ENCODE data around the gene RAB37.

The RAB37 gene, protein sequence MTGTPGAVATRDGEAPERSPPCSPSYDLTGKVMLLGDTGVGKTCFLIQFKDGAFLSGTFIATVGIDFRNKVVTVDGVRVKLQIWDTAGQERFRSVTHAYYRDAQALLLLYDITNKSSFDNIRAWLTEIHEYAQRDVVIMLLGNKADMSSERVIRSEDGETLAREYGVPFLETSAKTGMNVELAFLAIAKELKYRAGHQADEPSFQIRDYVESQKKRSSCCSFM

DNA sequence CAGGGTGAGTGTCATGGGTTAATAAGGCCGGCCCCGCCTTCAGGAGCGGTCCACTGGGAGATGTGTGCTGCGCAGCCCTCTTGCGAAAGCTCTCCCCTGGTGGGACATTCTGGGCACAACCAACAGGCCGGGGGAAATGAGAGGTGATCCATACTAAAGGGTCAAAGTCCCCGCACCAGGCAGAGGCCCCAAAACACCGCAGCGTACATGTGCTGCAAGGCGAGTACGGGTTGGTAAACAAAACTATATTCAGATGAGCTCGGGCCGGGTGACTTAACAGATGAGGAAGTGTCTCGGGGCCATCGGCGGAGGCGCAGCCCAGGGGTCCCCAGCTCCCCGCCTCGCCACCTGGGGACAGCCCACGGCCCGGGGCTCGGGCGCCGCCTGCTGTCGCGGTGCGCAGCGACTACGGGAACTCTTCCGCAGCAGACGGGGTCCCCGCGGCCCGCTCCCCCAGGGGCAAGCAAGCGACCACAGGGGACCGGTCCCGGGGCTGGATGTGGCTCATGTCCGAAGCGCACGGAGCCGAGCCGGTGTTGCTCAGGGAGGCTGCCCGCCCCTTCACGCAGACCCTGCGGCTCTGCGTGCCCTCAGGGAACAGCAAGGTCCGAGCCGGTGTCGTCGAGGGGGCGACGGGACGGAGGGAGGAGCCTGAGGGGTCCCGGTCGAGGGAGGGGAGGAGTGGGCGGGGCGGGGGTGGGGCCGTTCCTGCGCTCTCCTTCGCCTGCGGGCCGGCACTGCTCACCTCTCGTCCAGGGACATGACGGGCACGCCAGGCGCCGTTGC is at the start of gene RAB37:
RAB37 (plus strand) TSS at position 744 of the 786 bp plus-strand sequence; CDS start at position 761, 17 bp downstream.
- no peak for DNase-seq

DNA sequence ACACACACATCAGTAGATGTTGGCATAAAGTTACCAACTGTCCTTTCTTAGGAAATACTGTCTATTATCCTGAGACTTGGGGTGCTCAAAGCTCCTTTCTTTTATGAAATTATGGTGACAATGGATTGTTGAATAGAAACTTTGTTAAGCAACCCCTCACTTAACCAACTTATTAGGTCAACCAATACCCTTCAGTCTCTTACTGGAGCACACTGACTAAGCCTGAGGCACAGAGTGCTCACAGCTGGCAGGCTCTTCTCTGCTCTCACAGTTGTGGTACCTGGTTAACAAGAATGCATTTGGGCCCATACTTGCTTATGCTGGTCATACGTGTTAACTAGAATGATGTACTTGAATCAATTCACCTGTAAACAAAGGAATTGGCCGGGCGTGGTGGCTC is 49.2 kb upstream of the RAB37 start:
- DNase-seq = no peak

DNA sequence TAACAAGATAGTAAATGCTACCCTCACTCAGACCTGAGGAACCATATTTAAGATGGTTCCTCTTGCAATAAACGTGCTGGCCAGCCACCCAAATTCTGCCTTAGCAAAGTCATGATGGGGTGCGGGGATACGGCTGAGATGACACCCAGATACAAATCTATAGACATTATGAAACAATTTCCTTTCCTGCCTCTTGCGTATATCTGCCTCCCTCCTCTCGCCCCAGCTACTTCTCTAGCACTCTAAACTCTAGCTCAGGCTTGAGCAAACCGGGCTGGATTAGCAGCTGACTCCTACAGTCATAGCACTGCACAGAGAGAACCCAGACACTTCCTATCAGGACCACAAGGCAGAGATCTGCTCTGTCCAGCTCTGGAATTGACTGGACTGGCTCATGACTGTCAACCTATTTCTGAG is 46.6 kb upstream of the RAB37 start:
- no peak for DNase-seq

DNA sequence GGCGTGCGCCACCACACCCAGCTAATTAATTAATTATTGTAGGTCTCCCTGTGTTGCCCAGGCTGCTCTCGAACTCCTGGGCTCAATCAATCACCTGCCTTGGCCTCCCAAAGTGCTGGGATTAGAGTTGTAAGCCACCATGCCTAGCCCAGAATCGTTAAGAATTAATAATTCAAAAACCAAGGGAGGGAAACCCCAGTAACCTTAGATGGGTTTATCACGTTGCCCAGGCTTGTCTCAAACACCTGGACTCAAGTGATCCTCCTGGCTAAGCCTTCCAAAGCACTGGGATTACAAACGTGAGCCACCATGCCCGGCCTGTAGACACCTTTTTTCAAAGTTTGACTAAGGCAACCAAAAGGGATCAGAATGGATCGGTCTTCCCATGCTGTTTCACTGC is 45.9 kb upstream of the RAB37 start:
- DNase-seq = no peak

DNA sequence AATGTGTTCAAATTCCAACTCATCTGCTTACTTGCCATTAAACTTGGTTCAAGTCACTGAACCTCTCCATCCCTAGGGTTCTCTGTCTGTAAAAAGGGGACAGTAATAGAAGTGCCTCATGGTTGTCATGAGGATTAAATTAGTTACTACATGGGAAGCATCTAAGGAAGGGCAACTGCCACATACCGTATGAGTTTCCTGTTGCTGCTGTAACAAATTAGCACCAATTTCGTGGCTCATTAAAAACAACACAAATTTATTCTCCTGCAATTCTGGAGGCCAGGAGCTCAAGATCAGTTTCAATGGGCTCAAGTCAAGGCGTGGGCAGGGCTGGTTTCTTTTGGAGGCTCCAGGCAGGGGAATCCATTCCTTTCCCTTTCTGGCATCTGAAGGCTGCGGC is 43.0 kb upstream of the RAB37 start:
- no peak for DNase-seq

DNA sequence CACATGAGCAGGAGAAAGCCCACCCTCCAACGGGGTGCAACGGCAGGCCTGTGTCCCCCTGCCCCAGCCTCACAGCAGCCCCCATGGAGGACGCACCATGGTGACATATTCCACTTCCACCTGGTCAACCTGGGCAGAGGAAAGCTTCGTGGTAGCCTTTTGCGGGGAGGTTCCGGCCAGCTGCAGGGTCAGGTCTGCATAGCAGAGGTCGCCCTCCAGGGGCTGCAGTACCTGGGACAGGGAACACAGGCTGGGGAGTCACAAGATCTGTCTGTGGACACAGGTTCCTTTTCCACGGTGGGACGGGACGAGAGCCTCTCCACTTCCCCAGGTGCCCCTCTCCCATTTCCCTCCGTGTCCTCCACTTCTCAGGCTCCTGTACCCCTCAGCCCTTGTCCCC is 41.4 kb upstream of the RAB37 start:
- DNase-seq = no peak

DNA sequence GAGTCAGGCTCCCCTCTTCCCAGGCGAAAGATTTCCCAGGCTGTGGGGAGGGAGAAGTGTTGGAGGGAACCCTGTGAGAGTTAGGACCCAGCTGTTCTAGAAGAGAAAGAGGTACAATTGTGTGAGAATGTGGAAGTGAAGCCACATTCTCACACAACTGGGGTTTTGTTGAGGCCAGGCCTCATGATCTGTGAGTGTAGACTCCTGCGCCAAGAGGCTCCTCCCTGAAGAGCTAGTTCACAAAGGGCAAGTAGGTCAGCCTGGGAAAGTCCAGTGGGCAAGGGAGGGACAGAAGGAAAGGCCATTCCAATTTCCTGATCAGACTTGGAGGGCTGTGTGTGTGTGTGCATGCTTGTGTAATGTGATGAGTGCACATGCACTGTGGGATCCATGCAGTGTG is 39.5 kb upstream of the RAB37 start:
- no peak for DNase-seq

DNA sequence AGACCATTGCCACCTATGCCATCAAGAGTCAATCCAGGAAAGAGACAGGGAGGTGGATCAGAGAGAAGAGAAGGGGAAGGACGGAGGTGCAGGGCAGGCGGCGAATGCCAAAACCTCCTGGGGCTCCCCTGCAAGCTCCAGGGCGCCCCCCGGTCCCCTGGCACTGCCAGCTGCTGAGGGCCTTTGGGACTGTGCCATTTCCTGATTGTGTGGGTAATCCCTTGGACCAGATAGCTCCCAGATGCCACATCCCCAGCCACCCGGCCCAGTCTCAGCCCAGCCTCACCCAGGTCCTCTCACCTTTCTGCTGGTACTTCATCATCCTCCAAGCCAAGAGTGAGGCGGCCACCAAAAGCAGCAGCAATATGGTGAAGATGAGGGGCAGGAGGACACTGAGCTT is 39.0 kb upstream of the RAB37 start:
- no peak for DNase-seq

DNA sequence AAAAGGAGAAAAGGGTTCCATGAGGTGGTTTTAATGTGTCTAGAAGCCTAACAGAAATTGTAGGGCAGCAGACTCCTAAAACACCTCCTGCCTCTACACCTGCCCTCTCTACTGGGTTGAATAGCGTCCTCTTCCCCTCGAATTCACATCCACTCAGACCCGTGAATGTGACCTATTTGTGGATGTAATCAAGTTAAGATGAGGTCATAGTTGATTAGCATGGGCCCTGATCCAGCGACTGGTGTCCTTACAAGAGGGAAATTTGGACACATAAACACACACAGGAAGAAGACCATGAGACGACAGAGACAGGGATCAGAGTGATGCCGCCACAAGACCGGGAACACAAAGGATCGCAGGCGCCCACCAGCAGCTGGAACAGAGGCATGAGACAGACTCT is 37.8 kb upstream of the RAB37 start:
- DNase-seq = no peak

DNA sequence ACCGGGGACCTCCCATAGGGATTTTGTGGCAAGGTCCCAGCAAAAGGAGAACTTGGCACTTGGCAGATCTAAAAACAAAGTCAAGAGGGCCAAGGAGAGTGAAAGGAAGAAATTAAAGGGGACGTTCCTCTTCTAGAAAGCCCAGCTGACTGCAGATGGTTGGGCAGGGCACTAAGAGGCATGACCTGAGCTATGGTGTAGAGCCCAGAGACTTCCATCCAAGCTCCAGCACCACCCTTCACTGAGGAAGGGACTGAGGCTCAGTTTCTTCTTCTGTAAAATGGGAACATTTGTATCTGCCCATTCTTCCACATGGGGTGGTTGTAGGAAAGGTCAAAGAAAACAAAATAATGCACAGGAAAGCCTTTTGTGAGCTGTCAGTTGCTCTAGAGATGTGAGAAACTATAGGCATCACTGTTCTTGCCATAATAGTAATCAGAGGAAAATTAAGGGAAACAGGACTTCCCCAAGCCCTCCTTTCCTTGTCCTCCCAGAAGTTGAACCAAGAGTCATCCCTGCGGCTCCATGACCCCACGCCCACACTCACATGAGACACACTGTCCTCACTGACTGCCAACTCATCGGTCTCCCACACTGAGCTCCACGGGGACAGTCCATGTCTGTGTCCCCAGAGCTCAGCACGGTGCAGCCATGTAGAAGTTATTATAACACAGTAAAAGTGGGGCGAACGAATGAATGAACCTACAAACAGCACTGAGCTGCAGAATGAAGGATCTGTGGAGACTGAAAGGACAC is 34.8 kb upstream of the RAB37 start:
- DNase-seq = no peak

DNA sequence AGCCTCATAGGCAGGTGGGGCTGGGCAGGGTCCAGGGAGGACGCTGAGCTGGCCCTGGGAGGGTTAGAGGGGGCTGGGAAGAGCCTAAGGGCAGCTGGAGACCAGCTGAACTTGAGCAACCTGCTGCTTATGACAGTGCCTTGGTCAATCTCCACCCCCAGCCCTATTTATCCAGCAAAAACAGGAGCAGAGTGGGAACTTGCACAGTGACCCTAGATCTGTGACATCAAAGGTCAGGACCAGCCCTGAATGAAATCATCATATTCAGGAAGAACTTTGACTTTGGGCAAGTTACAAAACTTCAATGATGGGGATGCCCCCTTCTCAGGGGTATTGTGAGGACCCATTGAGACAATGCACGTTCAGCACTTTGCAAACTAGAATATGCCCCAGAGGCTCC is 33.7 kb upstream of the RAB37 start:
- DNase-seq = no peak

DNA sequence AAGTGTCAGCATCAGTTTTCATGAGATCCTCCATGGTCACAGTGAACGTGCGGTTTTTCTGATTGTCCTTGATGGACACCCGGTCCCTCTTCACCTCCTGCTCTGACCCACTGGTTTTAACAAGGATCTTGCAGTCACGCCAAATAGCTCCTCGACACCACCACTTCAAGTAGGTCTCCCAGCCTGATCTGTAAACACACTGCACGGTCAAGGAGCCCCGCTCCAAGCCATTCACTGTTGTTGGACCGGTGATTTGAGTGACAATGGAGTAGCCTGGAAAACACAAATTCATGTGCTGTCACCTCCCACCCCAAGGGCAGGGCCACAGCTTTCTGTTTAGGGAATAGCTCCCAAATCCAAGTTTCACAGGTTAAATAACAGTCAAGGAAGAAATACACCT is 32.5 kb upstream of the RAB37 start:
- DNase-seq = no peak

DNA sequence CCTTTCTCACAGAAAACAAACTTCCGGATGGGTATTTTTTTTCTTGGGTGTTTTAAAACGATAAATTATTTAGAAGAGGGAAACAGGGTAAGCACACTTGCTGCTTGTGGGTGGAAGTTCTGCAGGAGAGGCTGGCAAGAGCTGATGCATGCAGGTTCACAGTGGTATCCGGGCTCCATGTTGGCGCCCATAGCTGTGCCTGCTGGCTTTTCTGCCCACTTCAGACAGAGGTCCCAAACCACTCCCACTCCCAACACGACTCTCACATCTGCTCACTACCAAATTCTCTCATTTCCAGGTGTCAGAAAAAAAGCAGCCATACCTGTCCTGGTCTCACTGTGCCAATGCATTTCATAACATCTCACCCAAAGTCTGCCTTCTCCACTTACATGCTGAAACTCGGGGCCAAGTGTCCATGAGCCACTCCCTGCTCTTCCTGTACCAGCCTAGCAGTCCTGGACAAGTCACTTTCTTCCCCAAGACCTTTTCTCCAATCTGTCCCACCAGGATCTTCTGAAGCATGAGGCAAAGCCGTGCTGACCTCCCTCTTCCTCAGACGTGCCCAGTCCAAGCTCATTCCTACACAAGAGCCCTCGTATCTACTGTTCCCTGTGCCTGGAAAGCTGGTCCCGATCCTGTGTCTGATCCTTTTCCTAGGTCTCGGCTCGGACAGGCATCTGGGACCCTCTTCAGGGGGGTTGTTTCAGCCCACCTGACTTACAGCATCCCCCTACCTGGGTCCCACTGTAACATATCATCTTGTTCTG is 25.8 kb upstream of the RAB37 start:
- DNase-seq = no peak

DNA sequence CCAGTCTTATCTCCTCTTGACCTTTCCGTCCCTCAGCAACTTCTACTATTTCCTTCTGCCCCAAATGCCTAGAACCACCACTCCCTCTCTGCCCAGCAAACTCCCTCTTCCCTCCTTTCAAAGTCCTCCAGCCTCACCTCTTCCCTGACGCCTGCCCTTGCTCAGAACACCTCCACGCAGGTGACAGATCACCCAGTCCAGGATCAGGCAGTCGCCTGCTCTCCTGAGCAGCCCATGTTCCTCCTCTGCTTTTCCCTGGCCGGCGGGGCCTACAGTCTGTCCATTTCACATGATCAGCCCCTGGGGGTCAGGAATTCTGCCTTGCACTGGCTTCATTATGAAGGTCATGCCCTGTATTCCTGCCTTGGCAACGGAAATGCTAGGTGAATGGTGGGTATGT is 24.8 kb upstream of the RAB37 start:
- no peak for DNase-seq

DNA sequence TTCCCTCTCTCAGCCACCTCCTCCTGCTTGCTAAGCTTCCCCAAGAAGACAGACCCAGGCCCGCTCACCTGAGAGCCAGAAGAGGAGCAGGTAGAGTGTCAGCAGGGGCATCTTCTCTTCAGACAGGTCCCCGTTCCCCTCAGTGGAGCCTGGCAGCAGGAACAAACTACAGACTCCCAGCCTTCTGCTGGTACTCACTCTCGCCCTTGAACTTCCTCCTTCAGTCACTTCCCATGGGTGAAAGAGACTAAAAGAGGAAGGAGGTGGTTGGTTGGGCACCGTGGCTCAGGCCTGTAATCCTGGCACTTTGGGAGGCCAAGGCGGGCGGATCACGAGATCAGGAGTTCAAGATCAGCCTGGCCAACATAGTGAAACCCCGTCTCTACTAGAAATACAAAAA is 24.3 kb upstream of the RAB37 start, which contains the start of gene CD300LF:
CD300LF (minus strand) TSS at position 168 of the 400 bp plus-strand sequence; CDS start at position 111, 57 bp downstream.
- no peak for DNase-seq

DNA sequence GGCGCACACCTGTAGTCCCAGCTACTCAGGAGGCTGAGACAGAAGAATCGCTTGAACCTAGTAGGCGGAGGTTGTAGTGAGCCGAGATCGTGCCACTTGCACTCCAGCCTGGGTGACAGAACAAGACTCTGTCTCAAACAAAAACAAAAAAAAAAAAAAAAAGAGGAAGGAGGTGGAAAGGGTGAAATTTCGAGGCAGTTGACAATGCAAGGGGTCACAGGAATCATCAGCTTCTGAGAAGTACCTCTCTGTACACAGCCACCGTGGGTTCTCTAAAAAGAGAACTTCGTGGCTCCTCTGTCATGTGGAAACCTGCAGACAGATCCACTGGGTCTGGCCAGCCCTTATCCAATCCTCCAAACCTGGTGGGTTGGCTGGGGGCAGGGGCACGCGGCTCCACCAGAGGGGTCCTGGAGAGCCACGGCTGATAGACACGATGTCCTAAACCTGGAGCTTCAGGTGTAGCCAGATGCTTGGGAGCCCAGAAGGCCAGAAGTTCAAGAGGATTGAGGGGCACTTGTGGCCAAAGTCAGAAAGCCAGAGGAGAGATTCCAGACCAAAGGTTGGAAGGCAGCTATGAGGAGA is 23.8 kb upstream of the RAB37 start:
- no peak for DNase-seq

DNA sequence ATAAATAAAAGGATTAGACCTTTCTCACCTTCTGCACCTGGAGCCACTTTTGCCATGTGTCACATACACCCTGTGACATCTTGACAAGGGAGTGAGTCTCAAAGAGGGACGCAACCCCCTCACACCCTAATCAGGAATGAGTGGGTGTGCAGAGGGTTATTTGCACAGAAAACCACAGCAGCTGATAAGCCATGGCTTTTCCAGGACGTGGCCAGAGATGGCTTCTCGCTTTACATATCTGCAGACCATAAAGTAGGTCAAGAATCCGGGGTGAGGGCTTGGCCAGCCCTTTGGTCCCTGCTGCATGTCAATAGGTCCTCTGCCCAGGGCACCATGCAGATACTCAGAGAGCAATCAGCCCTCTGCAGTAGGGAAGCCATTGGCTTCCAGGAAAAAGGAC is 21.9 kb upstream of the RAB37 start:
- no peak for DNase-seq

DNA sequence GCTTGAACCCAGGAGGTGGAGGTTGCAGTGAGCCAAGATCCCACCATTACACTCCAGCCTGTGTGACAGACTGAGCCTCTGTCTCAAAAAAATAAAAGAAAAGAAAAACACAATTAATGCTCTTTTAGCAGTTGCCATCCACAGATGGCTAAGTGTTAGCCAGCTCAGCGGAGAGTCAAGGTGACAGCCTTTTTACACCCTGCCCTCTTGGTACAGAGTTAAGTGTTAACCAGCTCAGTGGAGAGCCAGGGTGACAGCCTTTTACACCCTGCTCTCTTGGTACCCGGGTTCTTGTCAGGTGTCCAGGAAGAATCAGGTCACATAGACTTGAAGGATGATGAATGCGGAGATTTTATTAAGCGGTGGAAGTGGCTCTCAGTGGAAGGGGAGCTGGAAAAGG is 16.6 kb upstream of the RAB37 start:
- no peak for DNase-seq

DNA sequence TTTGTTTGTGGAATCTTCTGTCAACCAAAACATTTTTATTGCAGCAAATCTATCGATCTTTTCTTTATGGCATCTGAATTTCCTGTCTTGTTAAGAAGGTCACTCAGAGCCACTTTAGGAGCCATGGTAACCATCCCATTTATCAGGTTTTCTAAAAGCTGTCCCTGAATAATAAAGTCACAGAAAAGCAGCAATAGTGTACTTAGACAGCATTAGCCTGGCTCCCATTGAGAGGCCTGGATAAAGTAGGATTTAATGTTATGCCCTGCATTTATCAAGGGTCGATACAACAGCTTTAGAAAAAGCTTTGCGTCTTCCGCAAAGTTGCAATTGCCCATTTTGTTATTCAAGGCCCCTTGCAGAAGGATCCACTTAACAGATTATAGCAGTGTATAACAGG is 14.3 kb upstream of the RAB37 start:
- no peak for DNase-seq

DNA sequence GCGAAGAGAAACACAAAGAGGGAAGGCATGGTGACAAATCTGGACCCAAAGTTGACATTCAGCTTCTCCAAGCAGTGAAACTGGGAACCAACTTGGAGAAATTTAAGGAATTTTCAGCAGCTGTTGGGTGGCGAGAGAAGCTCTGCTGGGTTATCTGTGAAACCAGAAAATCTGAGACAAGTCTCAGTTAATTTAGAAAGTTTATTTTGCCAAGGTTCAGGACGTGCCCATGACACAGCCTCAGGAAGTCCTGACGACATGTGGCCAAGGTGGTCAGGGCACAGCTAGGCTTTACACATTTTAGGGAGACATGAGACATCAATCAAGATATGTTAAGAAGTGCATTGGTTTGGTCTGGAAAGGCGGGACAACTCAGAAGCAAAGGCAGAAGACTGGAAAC is 13.2 kb upstream of the RAB37 start:
- DNase-seq = no peak

DNA sequence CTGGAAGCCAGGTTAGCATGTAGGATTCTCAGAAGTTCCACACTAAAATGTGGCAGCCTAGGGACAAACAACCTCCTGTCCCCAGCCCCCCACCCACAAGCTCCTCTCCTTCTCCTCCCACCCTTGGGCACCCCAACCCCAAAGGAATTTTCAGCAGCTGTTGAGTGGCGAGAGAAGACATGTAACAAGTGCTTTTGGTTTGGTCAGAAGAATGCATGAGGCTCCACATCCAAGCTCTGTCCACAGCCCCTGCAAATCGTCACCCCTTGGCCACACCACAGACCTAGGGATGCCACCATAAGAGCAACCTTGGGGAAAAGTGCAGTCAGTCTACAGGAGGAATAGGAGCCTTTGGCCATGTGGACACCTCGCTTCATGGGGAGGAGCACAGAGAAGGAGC is 11.9 kb upstream of the RAB37 start:
- DNase-seq = no peak

DNA sequence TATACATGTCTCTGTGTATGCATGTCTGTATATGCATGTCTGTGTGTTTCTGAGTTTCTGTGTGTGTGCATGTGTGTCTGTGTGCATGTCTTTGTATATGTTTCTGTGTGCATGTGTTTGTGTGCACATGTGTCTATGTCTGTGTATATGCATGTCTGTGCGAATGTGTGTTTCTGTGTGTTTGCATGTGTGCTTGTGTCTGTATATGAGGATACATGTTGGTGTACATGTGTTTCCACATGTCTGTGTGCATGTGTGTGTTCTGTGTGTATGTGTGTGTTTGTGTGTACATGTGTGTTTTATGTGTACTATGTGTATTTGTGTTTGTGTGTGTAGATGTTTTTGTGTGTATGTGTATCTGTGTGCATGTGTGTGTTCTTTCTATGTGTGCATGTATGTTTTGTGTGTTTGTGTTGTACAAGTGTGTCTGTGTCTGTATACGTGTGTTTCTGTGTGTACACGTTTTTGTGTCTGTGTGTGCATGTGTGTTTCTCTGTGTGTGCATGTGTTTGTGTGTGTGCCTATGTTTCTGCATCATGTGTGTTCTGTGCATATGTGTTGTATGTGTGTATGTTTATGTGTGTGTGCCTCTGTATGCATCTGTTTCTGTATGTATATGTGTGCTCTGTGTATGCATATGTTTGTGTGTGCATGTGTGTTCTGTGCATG is 8.9 kb upstream of the RAB37 start:
- DNase-seq = no peak
